Fibroblast of villous mesenchyme (primary cell): ENCODE measurements around the gene NFE2L2. TPM values are rescaled to one million over a fixed set of nuclear protein-coding genes. Genes with fewer than 3 reads are reported as not detected.
"Not testable (repeated sequence)": the region's sequence is repeated elsewhere in the genome, so short reads cannot be mapped to it uniquely, and the experiment has no call there.

Experiments used
- DNase-seq: peaks from one replicate; pipeline ENCODE4 v3.0.0-alpha.2; 2010; ENCODE audit warnings: low read depth
- H3K4me3 ChIP-seq: 2 replicates; pipeline ENCODE4 v1.5.1; 2011; ENCODE audit warnings: low read depth, mild to moderate bottlenecking, low read length
- CTCF ChIP-seq: IDR thresholded peaks from 2 replicates; pipeline ENCODE4 v1.5.1; 2012; ENCODE audit warnings: low read depth, mild to moderate bottlenecking, low read length; ENCODE audit not compliant: insufficient read depth
- total RNA-seq: library from RNA; depleted of rRNA; stranded (reverse); fragments of >200 nt; gene quantifications from 2 replicates; pipeline ENCODE4 v1.2.3, GENCODE V29; 2012

Gene NFE2L2
- total RNA-seq, 1 donor: 78.6 TPM

DNA sequence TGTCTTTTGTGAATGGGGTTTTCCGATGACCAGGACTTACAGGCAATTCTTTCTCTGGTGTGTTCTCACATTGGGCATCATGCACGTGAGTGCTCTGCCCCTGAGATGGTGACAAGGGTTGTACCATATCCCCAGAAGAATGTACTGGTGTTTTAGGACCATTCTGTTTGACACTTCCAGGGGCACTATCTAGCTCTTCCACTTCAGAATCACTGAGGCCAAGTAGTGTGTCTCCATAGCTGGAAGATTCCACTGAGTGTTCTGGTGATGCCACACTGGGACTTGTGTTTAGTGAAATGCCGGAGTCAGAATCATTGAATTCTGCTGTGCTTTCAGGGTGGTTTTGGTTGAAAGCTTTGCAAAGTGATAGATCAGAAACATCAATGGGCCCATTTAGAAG lies 33.3 kb downstream of the NFE2L2 start:
- TF ChIP-seq CTCF: no peak
- no peak for DNase-seq
- no peak overlapping the region for H3K4me3 ChIP-seq

- TF ChIP-seq CTCF: no peak
- no peak overlapping the region for H3K4me3 ChIP-seq
- DNase-seq: no peak
Measured at GRCh38 chr2:177229442-177230242, 34.9 kb downstream of the NFE2L2 start.

- no peak for TF ChIP-seq CTCF
- H3K4me3 ChIP-seq: no peak overlapping the region
- DNase-seq: no peak
Measured at GRCh38 chr2:177225965-177226360, 38.6 kb downstream of the NFE2L2 start.

- H3K4me3 ChIP-seq, DNase-seq: not testable (repeated sequence)
Measured at GRCh38 chr2:177223436-177223835, 41.1 kb downstream of the NFE2L2 start.

DNA sequence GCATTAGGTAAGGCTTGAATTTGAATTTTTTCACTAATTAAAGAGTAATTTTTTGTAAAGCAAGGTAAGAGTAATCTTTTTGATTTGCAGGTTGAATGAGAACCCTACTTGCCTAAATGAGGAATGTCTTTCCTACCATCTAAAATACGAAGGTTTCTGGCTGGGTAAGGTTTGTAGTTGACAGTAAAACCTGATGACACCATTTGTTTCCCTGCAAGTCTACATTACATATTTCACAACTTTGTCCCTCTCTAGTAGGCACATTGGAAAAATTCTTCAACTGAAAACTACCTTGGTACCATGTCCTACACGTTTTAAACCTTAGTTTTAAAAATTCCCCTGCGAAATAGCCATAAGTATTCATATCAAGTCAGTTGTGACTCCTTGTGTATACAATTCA lies 42.6 kb downstream of the NFE2L2 start:
- no peak for DNase-seq
- no peak overlapping the region for H3K4me3 ChIP-seq
- TF ChIP-seq CTCF: no peak

- no peak for DNase-seq
- no peak for TF ChIP-seq CTCF
- no peak overlapping the region for H3K4me3 ChIP-seq
Measured at GRCh38 chr2:177221534-177221933, 43.0 kb downstream of the NFE2L2 start.

GRCh38 chr2:177219787-177220186 lies 44.7 kb downstream of the NFE2L2 start:
- DNase-seq, H3K4me3 ChIP-seq: not testable (repeated sequence)

- DNase-seq: no peak
- no peak for TF ChIP-seq CTCF
- no peak overlapping the region for H3K4me3 ChIP-seq
Measured at GRCh38 chr2:177217247-177217843, 47.2 kb downstream of the NFE2L2 start.
